ENCODE measurements around the gene TRIM27. TPM values are rescaled to one million over a fixed set of nuclear protein-coding genes. Genes with fewer than 3 reads are reported as not detected.
"Not testable (repeated sequence)": the region's sequence is repeated elsewhere in the genome, so short reads cannot be mapped to it uniquely, and the experiment has no call there.

The TRIM27 gene, protein sequence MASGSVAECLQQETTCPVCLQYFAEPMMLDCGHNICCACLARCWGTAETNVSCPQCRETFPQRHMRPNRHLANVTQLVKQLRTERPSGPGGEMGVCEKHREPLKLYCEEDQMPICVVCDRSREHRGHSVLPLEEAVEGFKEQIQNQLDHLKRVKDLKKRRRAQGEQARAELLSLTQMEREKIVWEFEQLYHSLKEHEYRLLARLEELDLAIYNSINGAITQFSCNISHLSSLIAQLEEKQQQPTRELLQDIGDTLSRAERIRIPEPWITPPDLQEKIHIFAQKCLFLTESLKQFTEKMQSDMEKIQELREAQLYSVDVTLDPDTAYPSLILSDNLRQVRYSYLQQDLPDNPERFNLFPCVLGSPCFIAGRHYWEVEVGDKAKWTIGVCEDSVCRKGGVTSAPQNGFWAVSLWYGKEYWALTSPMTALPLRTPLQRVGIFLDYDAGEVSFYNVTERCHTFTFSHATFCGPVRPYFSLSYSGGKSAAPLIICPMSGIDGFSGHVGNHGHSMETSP
- polyA plus RNA-seq (75.0 and 79.7 TPM in 2 replicates), polyA minus RNA-seq (82.0 and 86.0 TPM in 2 replicates)

DNA sequence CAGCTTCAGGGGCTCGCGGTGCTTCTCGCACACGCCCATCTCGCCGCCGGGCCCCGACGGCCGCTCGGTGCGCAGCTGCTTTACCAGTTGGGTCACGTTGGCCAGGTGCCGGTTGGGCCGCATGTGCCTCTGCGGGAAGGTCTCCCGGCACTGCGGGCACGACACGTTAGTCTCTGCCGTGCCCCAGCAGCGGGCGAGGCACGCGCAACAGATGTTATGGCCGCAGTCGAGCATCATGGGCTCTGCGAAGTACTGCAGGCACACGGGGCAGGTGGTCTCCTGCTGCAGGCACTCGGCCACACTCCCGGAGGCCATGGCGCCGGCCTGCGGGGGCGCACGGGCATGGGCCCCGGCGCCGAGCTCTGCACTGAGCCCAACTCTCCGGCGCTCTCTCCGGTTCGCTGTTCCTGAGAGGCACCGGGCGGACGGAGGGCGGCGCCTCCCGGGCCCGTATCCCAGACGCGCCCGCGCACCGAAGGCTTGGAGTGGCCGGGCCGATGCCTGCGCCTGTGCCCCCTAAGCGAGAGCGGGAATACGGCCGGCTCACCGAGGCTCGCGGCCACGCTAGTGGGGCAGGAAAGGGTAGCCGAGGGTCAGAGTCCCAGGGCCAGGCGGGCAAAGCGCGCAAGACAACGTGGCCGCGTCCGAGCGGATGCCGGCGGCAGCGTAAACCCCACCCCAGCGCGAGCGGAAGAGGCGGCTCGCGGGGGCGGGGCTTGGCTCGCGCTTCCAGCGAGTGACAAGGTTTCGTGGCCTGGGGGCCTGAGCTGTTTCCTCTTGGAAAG, at the start of gene TRIM27:
Gene TRIM27, minus strand, starts transcription at position 668 of the 785 bp plus-strand sequence. Its CDS starts 353 bp downstream, at position 315.
- Histone ChIP-seq H3K27ac (ENCODE audit: low read length) (peak within 1 kb of the TSS; percentile 91), H3K79me2 (replicated peaks; ENCODE audit: insufficient read depth, low read length) (peaks cover 16% of the 10 kb centered on the region), H3K9me3 (ENCODE audit: low read length) (no peaks in the 10 kb centered on the region), H3F3A (ENCODE audit: insufficient read depth, low read length, poor library complexity, severe bottlenecking) (no peaks in the 10 kb centered on the region), H3K4me2 (ENCODE audit: low read length) (peak within 1 kb of the TSS; percentile 76), H3K27me3 (ENCODE audit: insufficient read depth, low read depth, low read length) (no peaks in the 10 kb centered on the region), H3K4me3 (ENCODE audit: low read length) (peak within 1 kb of the TSS; percentile 99), H2AFZ (ENCODE audit: low read depth, low read length) (peak within 1 kb of the TSS; percentile 91), H3K9me2 (ENCODE audit: insufficient read depth, low read length) (no peaks in the 10 kb centered on the region), H3K36me3 (ENCODE audit: insufficient read depth, low read length) (no peaks in the 10 kb centered on the region), H4K20me1 (ENCODE audit: insufficient read depth) (no peaks in the 10 kb centered on the region), H3K9ac (ENCODE audit: low read length) (peak within 1 kb of the TSS; percentile 83)
- TF ChIP-seq RAD21 (conservative IDR thresholded peaks at IDR 0.05): no peak
- peak; percentile 34 for TF ChIP-seq SMC3 (conservative IDR thresholded peaks at IDR 0.05; ENCODE audit: poor library complexity)
- peak; percentile 51 for TF ChIP-seq TAF1 (IDR thresholded peaks at IDR 0.05; ENCODE audit: low read depth)
- TF ChIP-seq, protein P1, sequence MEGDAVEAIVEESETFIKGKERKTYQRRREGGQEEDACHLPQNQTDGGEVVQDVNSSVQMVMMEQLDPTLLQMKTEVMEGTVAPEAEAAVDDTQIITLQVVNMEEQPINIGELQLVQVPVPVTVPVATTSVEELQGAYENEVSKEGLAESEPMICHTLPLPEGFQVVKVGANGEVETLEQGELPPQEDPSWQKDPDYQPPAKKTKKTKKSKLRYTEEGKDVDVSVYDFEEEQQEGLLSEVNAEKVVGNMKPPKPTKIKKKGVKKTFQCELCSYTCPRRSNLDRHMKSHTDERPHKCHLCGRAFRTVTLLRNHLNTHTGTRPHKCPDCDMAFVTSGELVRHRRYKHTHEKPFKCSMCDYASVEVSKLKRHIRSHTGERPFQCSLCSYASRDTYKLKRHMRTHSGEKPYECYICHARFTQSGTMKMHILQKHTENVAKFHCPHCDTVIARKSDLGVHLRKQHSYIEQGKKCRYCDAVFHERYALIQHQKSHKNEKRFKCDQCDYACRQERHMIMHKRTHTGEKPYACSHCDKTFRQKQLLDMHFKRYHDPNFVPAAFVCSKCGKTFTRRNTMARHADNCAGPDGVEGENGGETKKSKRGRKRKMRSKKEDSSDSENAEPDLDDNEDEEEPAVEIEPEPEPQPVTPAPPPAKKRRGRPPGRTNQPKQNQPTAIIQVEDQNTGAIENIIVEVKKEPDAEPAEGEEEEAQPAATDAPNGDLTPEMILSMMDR (IDR thresholded peaks at IDR 0.05; ENCODE audit: poor library complexity, severe bottlenecking): peak; percentile 17
- TF ChIP-seq, protein P2, sequence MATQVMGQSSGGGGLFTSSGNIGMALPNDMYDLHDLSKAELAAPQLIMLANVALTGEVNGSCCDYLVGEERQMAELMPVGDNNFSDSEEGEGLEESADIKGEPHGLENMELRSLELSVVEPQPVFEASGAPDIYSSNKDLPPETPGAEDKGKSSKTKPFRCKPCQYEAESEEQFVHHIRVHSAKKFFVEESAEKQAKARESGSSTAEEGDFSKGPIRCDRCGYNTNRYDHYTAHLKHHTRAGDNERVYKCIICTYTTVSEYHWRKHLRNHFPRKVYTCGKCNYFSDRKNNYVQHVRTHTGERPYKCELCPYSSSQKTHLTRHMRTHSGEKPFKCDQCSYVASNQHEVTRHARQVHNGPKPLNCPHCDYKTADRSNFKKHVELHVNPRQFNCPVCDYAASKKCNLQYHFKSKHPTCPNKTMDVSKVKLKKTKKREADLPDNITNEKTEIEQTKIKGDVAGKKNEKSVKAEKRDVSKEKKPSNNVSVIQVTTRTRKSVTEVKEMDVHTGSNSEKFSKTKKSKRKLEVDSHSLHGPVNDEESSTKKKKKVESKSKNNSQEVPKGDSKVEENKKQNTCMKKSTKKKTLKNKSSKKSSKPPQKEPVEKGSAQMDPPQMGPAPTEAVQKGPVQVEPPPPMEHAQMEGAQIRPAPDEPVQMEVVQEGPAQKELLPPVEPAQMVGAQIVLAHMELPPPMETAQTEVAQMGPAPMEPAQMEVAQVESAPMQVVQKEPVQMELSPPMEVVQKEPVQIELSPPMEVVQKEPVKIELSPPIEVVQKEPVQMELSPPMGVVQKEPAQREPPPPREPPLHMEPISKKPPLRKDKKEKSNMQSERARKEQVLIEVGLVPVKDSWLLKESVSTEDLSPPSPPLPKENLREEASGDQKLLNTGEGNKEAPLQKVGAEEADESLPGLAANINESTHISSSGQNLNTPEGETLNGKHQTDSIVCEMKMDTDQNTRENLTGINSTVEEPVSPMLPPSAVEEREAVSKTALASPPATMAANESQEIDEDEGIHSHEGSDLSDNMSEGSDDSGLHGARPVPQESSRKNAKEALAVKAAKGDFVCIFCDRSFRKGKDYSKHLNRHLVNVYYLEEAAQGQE (IDR thresholded peaks at IDR 0.05; ENCODE audit: borderline replicate concordance): no peak
- TF ChIP-seq POLR2AphosphoS5 (IDR thresholded peaks at IDR 0.05): peak; percentile 87
- peak; percentile 94 for TF ChIP-seq MXI1 (conservative IDR thresholded peaks at IDR 0.05; ENCODE audit: poor library complexity, severe bottlenecking)

DNA sequence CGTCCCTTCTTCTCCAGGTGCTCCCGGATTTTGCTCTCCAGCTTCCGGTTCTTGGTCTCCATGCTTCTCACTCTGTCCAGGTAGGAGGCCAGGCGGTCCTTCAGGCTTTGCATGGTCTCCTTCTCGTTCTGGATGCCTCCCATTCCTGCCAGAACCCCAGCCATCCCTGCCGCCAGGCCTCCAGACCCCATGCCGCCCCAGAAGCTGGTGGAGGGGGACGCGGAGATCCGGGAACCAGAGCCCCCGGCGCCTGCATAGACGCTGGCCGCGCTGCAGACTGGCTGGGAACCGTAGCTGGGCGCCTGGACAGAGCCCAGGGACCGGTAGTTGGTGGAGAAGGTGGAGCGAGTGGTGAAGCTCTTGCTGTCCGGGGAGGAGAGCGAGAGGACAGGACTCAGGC, 46.3 kb upstream of the TRIM27 start:
- H3K27ac ChIP-seq (ENCODE audit: low read length); H3K4me3 ChIP-seq (ENCODE audit: low read length); H3K9me3 ChIP-seq (ENCODE audit: low read length); H3K36me3 ChIP-seq (ENCODE audit: insufficient read depth, low read length); H3F3A ChIP-seq (ENCODE audit: insufficient read depth, low read length, poor library complexity, severe bottlenecking); H3K9me2 ChIP-seq (ENCODE audit: insufficient read depth, low read length); H4K20me1 ChIP-seq (ENCODE audit: insufficient read depth); H3K9ac ChIP-seq (ENCODE audit: low read length); H3K27me3 ChIP-seq (ENCODE audit: insufficient read depth, low read depth, low read length); H3K79me2 ChIP-seq (replicated peaks; ENCODE audit: insufficient read depth, low read length); H3K4me2 ChIP-seq (ENCODE audit: low read length); H2AFZ ChIP-seq (ENCODE audit: low read depth, low read length): not testable (repeated sequence)
